HEK293T (cell line): ENCODE results near the gene SKOR1.

Experiments used
- CTCF ChIA-PET: fragments of 350-600 bp; formaldehyde crosslinking; extraction: SDS; loops from one replicate; lab custom pipeline; 2021; ENCODE audit warnings: antibody characterized with exemption, inconsistent platforms; lab: Yijun Ruan, JAX
- POLR2A ChIA-PET: fragments of 350-600 bp; formaldehyde crosslinking; extraction: SDS; loops from one replicate; lab custom pipeline; 2020; ENCODE audit warnings: antibody characterized with exemption, inconsistent platforms; lab: Yijun Ruan, JAX
- DNase-seq: peaks from one replicate; pipeline ENCODE4 v3.0.0; 2012; ENCODE audit warnings: mixed read lengths; ENCODE audit errors: extremely low spot score
- ARNT ChIP-seq: fragments of 450-650 bp; IDR thresholded peaks from 2 replicates; pipeline ENCODE4 v1.6.1; 2017; ENCODE audit warnings: mild to moderate bottlenecking
- BHLHE40 ChIP-seq: fragments of 450-650 bp; IDR thresholded peaks from 2 replicates; pipeline ENCODE4 v1.6.1; 2016; ENCODE audit warnings: mild to moderate bottlenecking, moderate library complexity, borderline replicate concordance
- CTBP1 ChIP-seq: fragments of 450-650 bp; IDR thresholded peaks from 2 replicates; pipeline ENCODE4 v1.6.1; 2016; ENCODE audit warnings: borderline replicate concordance
- ELF4 ChIP-seq: fragments of 450-650 bp; IDR thresholded peaks from 2 replicates; pipeline ENCODE4 v1.6.1; 2017; ENCODE audit warnings: antibody characterized with exemption
- FOXA1 ChIP-seq: fragments of 450-650 bp; IDR thresholded peaks from 2 replicates; pipeline ENCODE4 v1.6.1; 2016; ENCODE audit warnings: mild to moderate bottlenecking
- FOXK2 ChIP-seq: fragments of 450-650 bp; IDR thresholded peaks from 2 replicates; pipeline ENCODE4 v1.6.1; 2016; ENCODE audit warnings: mild to moderate bottlenecking
- FOXM1 ChIP-seq: fragments of 450-650 bp; IDR thresholded peaks from 2 replicates; pipeline ENCODE4 v1.6.1; 2017; ENCODE audit warnings: mild to moderate bottlenecking, borderline replicate concordance
- HDGF ChIP-seq: fragments of 450-650 bp; IDR thresholded peaks from 2 replicates; pipeline ENCODE4 v1.6.1; 2017; ENCODE audit warnings: antibody characterized with exemption, borderline replicate concordance
- L3MBTL2 ChIP-seq: fragments of 450-650 bp; conservative IDR thresholded peaks from 2 replicates; pipeline ENCODE4 v1.6.1; 2016; ENCODE audit warnings: mild to moderate bottlenecking
- LEF1 ChIP-seq: fragments of 450-650 bp; IDR thresholded peaks from 2 replicates; pipeline ENCODE4 v1.6.1; 2017; ENCODE audit warnings: mild to moderate bottlenecking, borderline replicate concordance
- NFRKB ChIP-seq: fragments of 450-650 bp; IDR thresholded peaks from 2 replicates; pipeline ENCODE4 v1.6.1; 2016; ENCODE audit warnings: mild to moderate bottlenecking, moderate library complexity
- PKNOX1 ChIP-seq: fragments of 450-650 bp; IDR thresholded peaks from 2 replicates; pipeline ENCODE4 v1.6.1; 2016
- SP1 ChIP-seq: fragments of 450-650 bp; IDR thresholded peaks from 2 replicates; pipeline ENCODE4 v1.6.1; 2017
- SUZ12 ChIP-seq: fragments of 450-650 bp; IDR thresholded peaks from 2 replicates; pipeline ENCODE4 v1.6.1; 2016; ENCODE audit warnings: mild to moderate bottlenecking
- TARDBP ChIP-seq: fragments of 450-650 bp; IDR thresholded peaks from 2 replicates; pipeline ENCODE4 v1.6.1; 2016
- ZNF384 ChIP-seq: fragments of 450-650 bp; IDR thresholded peaks from 2 replicates; pipeline ENCODE4 v1.6.1; 2016

The SKOR1 gene

GRCh38 chr15:67838789-67839332 lies 13.6 kb downstream of the SKOR1 start:
- TF ChIP-seq NFRKB (no peak), ELF4 (no peak), SP1 (no peak), SUZ12 (no peak), CTBP1 (no peak), ZNF384 (no peak), FOXA1 (no peak), ARNT (no peak), L3MBTL2 (no peak)
- POLR2A ChIA-PET: no interaction called here
- CTCF ChIA-PET: no interaction called here
- DNase-seq: no peak

- ChIA-PET CTCF (no interaction called here), POLR2A (no interaction called here)
- peak; percentile 48; the same call in 1 of the 2 replicates for TF ChIP-seq PKNOX1
- TF ChIP-seq ZNF384: peak; percentile 71
- no peak for TF ChIP-seq ELF4
- peak; percentile 57 for DNase-seq
Observed at GRCh38 chr15:67839499-67839928, 14.2 kb downstream of the SKOR1 start.

- ChIA-PET POLR2A (interaction anchor here (0.6 to 1.6 kb wide), 7 partner anchors 11 to 432 kb away, joined by 3 to 5 read pairs (median 3); partner anchors contain the start of gene PIAS1), CTCF (interaction anchor here (1.9 kb wide), 1 partner anchor 315 kb away, joined by 4 read pairs; no protein-coding TSS in a partner anchor)
- peak; percentile 88 for DNase-seq
- no peak for TF ChIP-seq BHLHE40
- TF ChIP-seq CTBP1: no peak; the same call in 1 of the 2 replicates
- no peak for TF ChIP-seq HDGF
- 0 out of 2 replicates have a peak, but pooled peaks have one; percentile 30 for TF ChIP-seq ELF4
- no peak for TF ChIP-seq FOXM1
- no peak; the same call in 1 of the 2 replicates for TF ChIP-seq SUZ12
- no peak for TF ChIP-seq PKNOX1
- no peak for TF ChIP-seq NFRKB
- TF ChIP-seq ZNF384: no peak
- peak; percentile 17; the same call in 1 of the 2 replicates for TF ChIP-seq ARNT
- no peak for TF ChIP-seq LEF1
- no peak for TF ChIP-seq FOXK2
- no peak for TF ChIP-seq SP1
- TF ChIP-seq L3MBTL2: peak; percentile 80; the same call in 1 of the 2 replicates
- peak; percentile 79 for TF ChIP-seq TARDBP
- TF ChIP-seq FOXA1: no peak
Observed at GRCh38 chr15:67839929-67840748, 14.8 kb downstream of the SKOR1 start, which contains the start of gene RNU6-1. Gene RNU6-1 (minus strand): TSS chr15:67840045.

- TF ChIP-seq ZNF384 (peak; percentile 88), NFRKB (no peak), CTBP1 (peak; percentile 10; the same call in 1 of the 2 replicates), FOXK2 (no peak)
- DNase-seq: no peak
- CTCF ChIA-PET: interaction anchor here (1.9 kb wide), 1 partner anchor 314 kb away, joined by 4 read pairs; no protein-coding TSS in a partner anchor
- POLR2A ChIA-PET: interaction anchor here (0.6 to 1.6 kb wide), 9 partner anchors 10 to 433 kb away, joined by 3 to 5 read pairs (median 3); partner anchors contain the start of genes MAP2K5 and PIAS1
Observed at GRCh38 chr15:67840749-67841512, 15.6 kb downstream of the SKOR1 start.

- ChIA-PET POLR2A (interaction anchor here (0.7 to 1.6 kb wide), 7 partner anchors 22 to 433 kb away, joined by 3 to 4 read pairs (median 3); partner anchors contain the start of gene MAP2K5), CTCF (interaction anchor here (0.7 to 1.9 kb wide), 2 partner anchors 63 to 313 kb away, joined by 4 to 6 read pairs; no protein-coding TSS in a partner anchor)
- TF ChIP-seq L3MBTL2 (no peak), TARDBP (no peak), FOXA1 (no peak), FOXK2 (no peak), SUZ12 (no peak)
- no peak for DNase-seq
Observed at GRCh38 chr15:67841513-67841762, 16.1 kb downstream of the SKOR1 start.

- no peak for TF ChIP-seq L3MBTL2
- TF ChIP-seq CTBP1: no peak
- ChIA-PET CTCF (no interaction called here), POLR2A (interaction anchor here (0.5 kb wide), 1 partner anchor 167 kb away, joined by 3 read pairs; no protein-coding TSS in a partner anchor)
- DNase-seq: no peak
Observed at GRCh38 chr15:67843092-67843501, 17.8 kb downstream of the SKOR1 start.
